ENCODE measurements around the gene ITGA11. TPM values are rescaled to one million over a fixed set of nuclear protein-coding genes. Genes with fewer than 3 reads are reported as not detected.

The ITGA11 gene
- total RNA-seq, 1 donor from 2014 or later: 0.51 TPM

GRCh38 chr15:68336516-68336915 lies 95.4 kb downstream of the ITGA11 start:
- H3K27ac Mint-ChIP-seq (ENCODE audit: unreplicated experiment): no peak overlapping the region
- no peak for TF ChIP-seq CTCF (conservative IDR thresholded peaks at IDR 0.05)
- no peak for DNase-seq (ENCODE audit: low read depth, low spot score)
- no peaks in the 10 kb centered on the region for H3K9me3 Mint-ChIP-seq
- H3K4me3 Mint-ChIP-seq: no peak overlapping the region
- peaks cover 13% of the 10 kb centered on the region for H3K4me1 Mint-ChIP-seq
- no peaks in the 10 kb centered on the region for H3K36me3 Mint-ChIP-seq (ENCODE audit: low read depth)
- no peaks in the 10 kb centered on the region for H3K27me3 Mint-ChIP-seq (ENCODE audit: low read depth)

GRCh38 chr15:68335655-68336054 lies 96.3 kb downstream of the ITGA11 start:
- no peak for DNase-seq (ENCODE audit: low read depth, low spot score)
- no peaks in the 10 kb centered on the region for H3K36me3 Mint-ChIP-seq (ENCODE audit: low read depth)
- no peak overlapping the region for H3K4me3 Mint-ChIP-seq
- H3K4me1 Mint-ChIP-seq: peaks cover 16% of the 10 kb centered on the region
- H3K27me3 Mint-ChIP-seq (ENCODE audit: low read depth): peaks cover 2% of the 10 kb centered on the region
- TF ChIP-seq CTCF (conservative IDR thresholded peaks at IDR 0.05): no peak
- H3K27ac Mint-ChIP-seq (ENCODE audit: unreplicated experiment): no peak overlapping the region
- no peaks in the 10 kb centered on the region for H3K9me3 Mint-ChIP-seq

GRCh38 chr15:68335251-68335650 lies 96.7 kb downstream of the ITGA11 start:
- peaks cover 2% of the 10 kb centered on the region for H3K27me3 Mint-ChIP-seq (ENCODE audit: low read depth)

GRCh38 chr15:68334661-68335124 lies 97.3 kb downstream of the ITGA11 start:
- Mint-ChIP-seq H3K27me3 (ENCODE audit: low read depth) (peaks cover 2% of the 10 kb centered on the region), H3K4me3 (no peak overlapping the region), H3K27ac (ENCODE audit: unreplicated experiment) (no peak overlapping the region), H3K4me1 (peaks cover 26% of the 10 kb centered on the region), H3K9me3 (no peaks in the 10 kb centered on the region), H3K36me3 (ENCODE audit: low read depth) (no peaks in the 10 kb centered on the region)
- DNase-seq (ENCODE audit: low read depth, low spot score): no peak
- no peak for TF ChIP-seq CTCF (conservative IDR thresholded peaks at IDR 0.05)

More at GRCh38 chr15:68335251-68335650, 96.7 kb downstream of the ITGA11 start:
- Mint-ChIP-seq H3K4me1 (peaks cover 20% of the 10 kb centered on the region), H3K4me3 (no peak overlapping the region), H3K36me3 (ENCODE audit: low read depth) (no peaks in the 10 kb centered on the region), H3K27ac (ENCODE audit: unreplicated experiment) (no peak overlapping the region), H3K9me3 (no peaks in the 10 kb centered on the region)
- no peak for DNase-seq (ENCODE audit: low read depth, low spot score)
- TF ChIP-seq CTCF (conservative IDR thresholded peaks at IDR 0.05): no peak

GRCh38 chr15:68333775-68334470 lies 98.0 kb downstream of the ITGA11 start:
- H3K9me3 Mint-ChIP-seq: no peaks in the 10 kb centered on the region
- peak overlapping the region; percentile 44 for H3K27ac Mint-ChIP-seq (ENCODE audit: unreplicated experiment)
- H3K4me3 Mint-ChIP-seq: no peak overlapping the region
- peaks cover 29% of the 10 kb centered on the region for H3K4me1 Mint-ChIP-seq
- peaks cover 2% of the 10 kb centered on the region for H3K27me3 Mint-ChIP-seq (ENCODE audit: low read depth)
- TF ChIP-seq CTCF (conservative IDR thresholded peaks at IDR 0.05): no peak
- H3K36me3 Mint-ChIP-seq (ENCODE audit: low read depth): no peaks in the 10 kb centered on the region
- DNase-seq (ENCODE audit: low read depth, low spot score): no peak
